Tibial artery (tissue), 4 donors: ENCODE measurements around the gene AP4S1.

Source experiments
- DNase-seq, 2 donors: peaks; one replicate each; pipeline ENCODE4 v3.0.0-alpha.2; 2019
- H3K27ac ChIP-seq, 2 donors: fragments of 200-600 bp; sonication (generic) in 1 of 2; 1 replicate in 1 of 2; 2 replicates in 1 of 2; pipeline ENCODE4 v1.5.1; 2018 to 2019; ENCODE audit warnings: mild to moderate bottlenecking in 1 of 2
- H3K27me3 ChIP-seq, 2 donors: fragments of 200-600 bp; sonication (generic) in 1 of 2; one replicate each; pipeline versions ENCODE4 v1.5.1 to v1.6.0; 2016 to 2019
- H3K36me3 ChIP-seq, 3 donors: fragments of 200-600 bp; sonication (generic) in 2 of 3; one replicate each; pipeline ENCODE4 v1.5.1; 2016 to 2019; ENCODE audit warnings: mild to moderate bottlenecking in 2 of 3
- H3K4me1 ChIP-seq, 4 donors: fragments of 200-600 bp; sonication (generic) in 2 of 4; 1 replicate in 3 of 4; 2 replicates in 1 of 4; pipeline ENCODE4 v1.5.1; 2016 to 2019
- H3K4me3 ChIP-seq, 2 donors: fragments of 200-600 bp; sonication (generic) in 1 of 2; 1 replicate in 1 of 2; 2 replicates in 1 of 2; pipeline ENCODE4 v1.5.1; 2018 to 2019; ENCODE audit warnings: mild to moderate bottlenecking in 2 of 2
- H3K9me3 ChIP-seq, 3 donors: fragments of 200-600 bp; sonication (generic) in 1 of 3; one replicate each; pipeline ENCODE4 v1.5.1; 2016 to 2019
- intact Hi-C: fragments of 100-400 bp; cut with DNase I; formaldehyde crosslinking; loops from one replicate; pipeline ENCODE4 v1.15.0; 2023; ENCODE audit warnings: low total_unique reads
- TF ChIP-seq, protein P1 (sequence below), 2 experiments: fragments of 200-600 bp in 1 of 2; fragments of 450-650 bp in 1 of 2; IDR thresholded peaks; one replicate each; pipeline ENCODE4 v1.5.1; 2017 to 2019; ENCODE audit warnings: antibody characterized with exemption in 2 of 2, mild to moderate bottlenecking in 1 of 2, moderate library complexity in 1 of 2

AP4S1 gene

DNA sequence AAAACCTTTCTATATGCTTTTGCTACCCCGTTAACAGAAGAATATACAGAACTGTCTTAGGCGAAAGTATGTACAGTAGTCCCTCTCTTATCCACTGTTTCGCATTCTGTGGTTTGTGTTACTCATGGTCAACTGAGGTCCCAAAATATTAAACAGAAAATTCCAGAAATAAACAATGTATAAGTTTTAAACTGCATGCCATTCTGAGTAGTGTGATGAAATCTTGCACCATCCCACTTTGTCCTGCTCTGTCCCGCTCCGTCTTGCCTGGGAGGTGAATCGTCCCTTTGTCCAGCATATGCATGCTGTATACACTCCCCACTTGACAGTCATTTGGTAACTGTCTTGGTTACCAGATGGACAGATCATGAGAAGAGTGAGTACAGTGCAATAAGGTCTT lies 70.8 kb downstream of the AP4S1 start:
- DNase-seq = no peak
- TF ChIP-seq, protein P1, sequence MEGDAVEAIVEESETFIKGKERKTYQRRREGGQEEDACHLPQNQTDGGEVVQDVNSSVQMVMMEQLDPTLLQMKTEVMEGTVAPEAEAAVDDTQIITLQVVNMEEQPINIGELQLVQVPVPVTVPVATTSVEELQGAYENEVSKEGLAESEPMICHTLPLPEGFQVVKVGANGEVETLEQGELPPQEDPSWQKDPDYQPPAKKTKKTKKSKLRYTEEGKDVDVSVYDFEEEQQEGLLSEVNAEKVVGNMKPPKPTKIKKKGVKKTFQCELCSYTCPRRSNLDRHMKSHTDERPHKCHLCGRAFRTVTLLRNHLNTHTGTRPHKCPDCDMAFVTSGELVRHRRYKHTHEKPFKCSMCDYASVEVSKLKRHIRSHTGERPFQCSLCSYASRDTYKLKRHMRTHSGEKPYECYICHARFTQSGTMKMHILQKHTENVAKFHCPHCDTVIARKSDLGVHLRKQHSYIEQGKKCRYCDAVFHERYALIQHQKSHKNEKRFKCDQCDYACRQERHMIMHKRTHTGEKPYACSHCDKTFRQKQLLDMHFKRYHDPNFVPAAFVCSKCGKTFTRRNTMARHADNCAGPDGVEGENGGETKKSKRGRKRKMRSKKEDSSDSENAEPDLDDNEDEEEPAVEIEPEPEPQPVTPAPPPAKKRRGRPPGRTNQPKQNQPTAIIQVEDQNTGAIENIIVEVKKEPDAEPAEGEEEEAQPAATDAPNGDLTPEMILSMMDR (IDR thresholded peaks at IDR 0.05) = no peak
- Histone ChIP-seq H3K27me3 (no peaks in the 10 kb centered on the region), H3K4me3 (no peak overlapping the region), H3K4me1 (peaks cover 0 to 9% (median under 1%) of the 10 kb centered on the region in 4 donors), H3K36me3 (peaks cover 30 to 39% (median 35%) of the 10 kb centered on the region in 3 donors), H3K27ac (no peak overlapping the region), H3K9me3 (no peaks in the 10 kb centered on the region)
- intact Hi-C loops = loop anchor here (10.0 kb wide), 1 partner anchor 49 kb away; no protein-coding TSS in a partner anchor

GRCh38 chr14:31097081-31097480 lies 71.6 kb downstream of the AP4S1 start:
- H3K27ac ChIP-seq = no peak overlapping the region
- H3K27me3 ChIP-seq = no peaks in the 10 kb centered on the region
- DNase-seq = no peak
- peaks cover 38 to 47% (median 43%) of the 10 kb centered on the region in 3 donors for H3K36me3 ChIP-seq
- peaks cover 0 to under 1% (median 0%) of the 10 kb centered on the region in 4 donors for H3K4me1 ChIP-seq
- intact Hi-C loops = loop anchor here (10.0 kb wide), 1 partner anchor 48 kb away; no protein-coding TSS in a partner anchor
- TF ChIP-seq, protein P1 (IDR thresholded peaks at IDR 0.05) = no peak
- no peaks in the 10 kb centered on the region for H3K9me3 ChIP-seq
- no peak overlapping the region for H3K4me3 ChIP-seq

GRCh38 chr14:31106768-31107167 lies 81.3 kb downstream of the AP4S1 start:
- no peak for DNase-seq
- intact Hi-C loops = no loop called here
- TF ChIP-seq, protein P1 (IDR thresholded peaks at IDR 0.05) = no peak
- no peak overlapping the region for H3K27ac ChIP-seq
- H3K27me3 ChIP-seq = no peaks in the 10 kb centered on the region
- no peaks in the 10 kb centered on the region for H3K4me1 ChIP-seq
- H3K4me3 ChIP-seq = no peak overlapping the region
- H3K9me3 ChIP-seq = no peaks in the 10 kb centered on the region
- peaks cover 82 to 100% (median 94%) of the 10 kb centered on the region in 3 donors for H3K36me3 ChIP-seq

DNA sequence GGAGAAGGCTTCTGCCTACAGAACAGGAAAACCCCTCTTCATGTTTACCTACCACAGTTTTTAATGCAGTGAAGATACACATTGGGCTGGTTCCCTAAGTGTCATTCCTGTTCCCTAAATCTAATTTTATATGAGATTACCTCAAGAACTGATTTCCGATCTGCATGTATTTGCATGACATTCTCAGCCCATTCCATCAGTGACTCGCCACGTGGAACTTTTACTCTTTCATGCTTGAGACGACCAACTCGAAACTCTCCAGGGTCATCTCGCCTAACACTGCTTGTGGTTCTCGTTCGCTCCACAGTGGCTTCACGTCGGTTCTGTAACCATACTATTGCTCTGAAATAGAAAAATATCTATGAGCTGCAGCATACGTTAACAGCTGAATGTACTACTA lies 83.8 kb downstream of the AP4S1 start:
- Histone ChIP-seq H3K9me3 (no peaks in the 10 kb centered on the region), H3K36me3 (peaks cover 84 to 100% (median 94%) of the 10 kb centered on the region in 3 donors), H3K27ac (no peak overlapping the region), H3K27me3 (no peaks in the 10 kb centered on the region), H3K4me1 (no peaks in the 10 kb centered on the region), H3K4me3 (no peak overlapping the region)
- TF ChIP-seq, protein P1 (IDR thresholded peaks at IDR 0.05) = no peak
- no peak for DNase-seq
- intact Hi-C loops = no loop called here

DNA sequence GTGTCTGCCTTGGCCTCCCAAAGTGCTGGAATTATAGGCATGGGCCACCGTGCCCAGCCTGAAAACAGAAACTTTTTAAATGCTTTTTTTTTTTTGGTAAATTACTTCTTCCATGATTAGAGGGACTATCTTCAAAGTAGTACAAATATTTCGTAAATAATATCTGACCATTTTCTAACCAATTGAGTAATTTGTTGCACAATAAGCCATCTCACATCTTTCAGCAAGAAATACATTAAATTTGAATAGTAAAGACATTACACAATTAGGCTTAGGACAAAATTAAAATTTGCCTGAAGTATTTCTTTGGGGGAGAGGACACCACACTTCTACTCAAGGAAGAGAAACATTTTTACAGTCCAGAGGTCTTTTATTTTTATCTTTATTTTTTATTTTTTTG lies 85.4 kb downstream of the AP4S1 start:
- intact Hi-C loops = no loop called here
- peaks cover 83 to 100% (median 92%) of the 10 kb centered on the region in 3 donors for H3K36me3 ChIP-seq
- no peak overlapping the region for H3K27ac ChIP-seq

More for the DNA sequence above, 85.4 kb downstream of the AP4S1 start:
- TF ChIP-seq, protein P1 (IDR thresholded peaks at IDR 0.05) = no peak
- Histone ChIP-seq H3K9me3 (no peaks in the 10 kb centered on the region), H3K4me3 (no peak overlapping the region), H3K4me1 (no peaks in the 10 kb centered on the region), H3K27me3 (no peaks in the 10 kb centered on the region)
- no peak for DNase-seq
